Stimulated activated naive CD4-positive, alpha-beta T cell (primary cell): Measurements from ENCODE around the gene SDC4.
A peak's percentile ranks its signal among the peaks of the same experiment; 100 is the strongest.

Experiments
- DNase-seq, 6 experiments: peaks; one replicate each; lab custom pipeline; 2025; lab: John Stamatoyannopoulos, UW

The SDC4 gene

GRCh38 chr20:45343532-45344167, 4.6 kb downstream of the SDC4 start:
- DNase-seq: no peak

GRCh38 chr20:45342855-45343531, 5.2 kb downstream of the SDC4 start:
- no peak for DNase-seq

- no peak for DNase-seq
Measured at GRCh38 chr20:45341939-45342854, 6.0 kb downstream of the SDC4 start.

- no peak for DNase-seq
Measured at GRCh38 chr20:45341579-45341938, 6.7 kb downstream of the SDC4 start.

GRCh38 chr20:45340951-45341350, 7.3 kb downstream of the SDC4 start:
- no peak for DNase-seq

GRCh38 chr20:45340236-45340847, 7.9 kb downstream of the SDC4 start:
- no peak for DNase-seq

GRCh38 chr20:45339799-45340198, 8.4 kb downstream of the SDC4 start:
- DNase-seq: no peak

GRCh38 chr20:45339084-45339483, 9.1 kb downstream of the SDC4 start:
- no peak for DNase-seq

GRCh38 chr20:45338121-45339030, 9.8 kb downstream of the SDC4 start:
- no peak for DNase-seq

- no peak for DNase-seq
Measured at GRCh38 chr20:45337367-45338120, 10.7 kb downstream of the SDC4 start.

GRCh38 chr20:45336530-45337366, 11.5 kb downstream of the SDC4 start:
- no peak for DNase-seq

GRCh38 chr20:45330476-45330875, 17.7 kb downstream of the SDC4 start:
- no peak for DNase-seq

GRCh38 chr20:45329497-45330319, 18.5 kb downstream of the SDC4 start:
- DNase-seq: no peak

GRCh38 chr20:45328451-45328850, 19.8 kb downstream of the SDC4 start:
- no peak for DNase-seq

GRCh38 chr20:45325371-45325770, 22.9 kb downstream of the SDC4 start:
- no peak for DNase-seq

GRCh38 chr20:45323731-45324130, 24.5 kb downstream of the SDC4 start:
- no peak for DNase-seq

- no peak for DNase-seq
Measured at GRCh38 chr20:45322952-45323383, 25.3 kb downstream of the SDC4 start.

- peak in 3 of 6 experiments; percentile 14 to 30 (median 24) for DNase-seq
Measured at GRCh38 chr20:45320948-45321595, 27.2 kb downstream of the SDC4 start.
